GM12892 (cell line): Measurements from ENCODE around the gene ZBTB7C.

Experiments used
- POLR2A ChIP-seq: IDR thresholded peaks from 2 replicates; pipeline ENCODE4 v1.6.1; 2011; ENCODE audit warnings: low read depth, low read length, control low read depth
- POLR2AphosphoS5 ChIP-seq: IDR thresholded peaks from 2 replicates; pipeline ENCODE4 v1.6.1; 2011; ENCODE audit warnings: low read depth, low read length, control low read depth

DNA sequence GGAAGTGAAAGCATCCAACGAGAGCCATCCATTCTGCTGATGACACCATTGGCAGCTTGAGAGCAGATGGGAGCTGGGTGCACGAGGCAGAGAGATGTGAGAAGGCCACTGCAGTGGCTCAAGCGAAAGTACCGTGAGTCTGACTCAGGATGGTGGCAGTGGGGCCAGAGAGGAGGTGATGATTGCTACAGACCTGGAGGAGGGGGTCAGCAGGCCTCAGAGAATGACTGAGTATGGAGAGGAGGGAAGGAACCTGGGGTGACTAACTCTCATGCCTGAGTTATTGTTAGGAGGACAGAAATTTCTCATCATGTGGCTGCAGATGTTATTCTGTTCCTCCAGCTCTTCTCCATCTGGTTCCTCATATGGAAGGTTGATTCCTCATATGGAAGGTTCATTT is 8.8 kb upstream of the ZBTB7C start:
- TF ChIP-seq POLR2A = no peak
- no peak for TF ChIP-seq POLR2AphosphoS5
